Lower leg skin (tissue), 3 donors: ENCODE measurements around the gene TGFBR2.

ENCODE experiments used
- CTCF ChIP-seq, 3 donors: fragments of 450-650 bp; IDR thresholded peaks; one replicate each; pipeline ENCODE4 v1.5.1; 2016; ENCODE audit warnings: antibody characterized with exemption in 3 of 3, mild to moderate bottlenecking in 3 of 3, moderate library complexity in 2 of 3
- POLR2A ChIP-seq, 2 donors: fragments of 450-650 bp; IDR thresholded peaks; one replicate each; pipeline ENCODE4 v1.6.1; 2016 to 2017; ENCODE audit warnings: antibody characterized with exemption in 2 of 2, mild to moderate bottlenecking in 1 of 2, moderate library complexity in 1 of 2

- TF ChIP-seq CTCF (IDR thresholded peaks at IDR 0.05) = no peak
- no peak for TF ChIP-seq POLR2A (IDR thresholded peaks at IDR 0.05)
Measured at GRCh38 chr3:30704931-30705890, 98.8 kb downstream of the TGFBR2 start.
